ENCODE measurements around the gene ATL3. TPM values are rescaled to one million over a fixed set of nuclear protein-coding genes. Genes with fewer than 3 reads are reported as not detected.

Gene ATL3
- total RNA-seq, 1 experiment from 2014 or later = 24.0 TPM

- Mint-ChIP-seq H3K27ac (peak overlapping the region; percentile 6 to 15 (median 8); a peak in 3 of 7 replicates), H3K36me3 (ENCODE audit: insufficient read depth in 1 of 3, low read depth in 3 of 3) (peaks cover 1 to 21% (median 3%) of the 10 kb centered on the region in 3 experiments; a peak in 4 of 7 replicates), H3K27me3 (ENCODE audit: low read depth) (no peaks in the 10 kb centered on the region), H3K4me3 (peak overlapping the region; percentile 6 to 84), H3K4me1 (peaks cover 50 to 54% of the 10 kb centered on the region in 2 experiments), H3K9me3 (no peaks in the 10 kb centered on the region)
- Histone ChIP-seq H3K27me3 (ENCODE audit: insufficient read depth, low read length) (no peaks in the 10 kb centered on the region), H3K9me3 (ENCODE audit: control insufficient read depth, low read depth, low read length) (no peaks in the 10 kb centered on the region), H2BK120ac (ENCODE audit: low read depth, low read length, poor library complexity, severe bottlenecking) (no peak overlapping the region), H3K14ac (ENCODE audit: insufficient read depth, low read length) (no peak overlapping the region), H4K5ac (ENCODE audit: insufficient read length, low read depth, low read length) (no peak overlapping the region), H2BK15ac (ENCODE audit: low read depth, low read length) (no peak overlapping the region), H3K27ac (ENCODE audit: insufficient read length, low read depth, low read length) (no peak overlapping the region), H3K23me2 (ENCODE audit: insufficient read length, low read depth, low read length, poor library complexity, severe bottlenecking) (peaks cover 17% of the 10 kb centered on the region), H4K20me1 (ENCODE audit: control insufficient read depth, insufficient read depth, insufficient read length) (no peaks in the 10 kb centered on the region), H2BK5ac (ENCODE audit: insufficient read length, low read length) (no peak overlapping the region), H3K9ac (ENCODE audit: extremely low read depth, insufficient read length, low read length) (no peak overlapping the region), H2AK5ac (ENCODE audit: insufficient read length, low read length) (peak overlapping the region; percentile 43), H3K23ac (ENCODE audit: insufficient read length, low read depth, low read length) (no peak overlapping the region), H3K56ac (ENCODE audit: insufficient read length, low read depth, low read length) (no peak overlapping the region), H2BK20ac (ENCODE audit: low read depth, low read length, poor library complexity, severe bottlenecking) (no peak overlapping the region), H2BK12ac (ENCODE audit: insufficient read length, low read depth, low read length) (no peak overlapping the region), H3K79me2 (ENCODE audit: insufficient read depth, low read length) (peaks cover 28% of the 10 kb centered on the region; the same call in 1 of the 2 replicates), H3K79me1 (ENCODE audit: insufficient read depth, low read depth, low read length, poor library complexity, severe bottlenecking) (no peaks in the 10 kb centered on the region), H3K18ac (ENCODE audit: insufficient read length, low read depth, low read length) (no peak overlapping the region), H4K8ac (replicated peaks; ENCODE audit: insufficient read length, low read depth, low read length) (no peak overlapping the region), H3T11ph (ENCODE audit: low read length) (no peak overlapping the region), H4K91ac (ENCODE audit: insufficient read length, low read depth, low read length) (no peak overlapping the region), H3K4ac (ENCODE audit: low read depth, low read length) (no peak overlapping the region), H3K4me1 (ENCODE audit: insufficient read depth, low read length) (peaks cover 8% of the 10 kb centered on the region; the same call in 1 of the 2 replicates), H2AFZ (ENCODE audit: low read length) (no peak overlapping the region), H3K4me2 (ENCODE audit: insufficient read depth, insufficient read length, low read length) (peak overlapping the region; percentile 53)
- TF ChIP-seq CTCF (conservative IDR thresholded peaks at IDR 0.05) = peak; percentile 37
- WGBS (ENCODE audit: extremely low coverage, insufficient read length, low lambda C conversion rate) = no CpG with 5 or more reads among the region's 14 CpGs
- DNase-seq = peak; percentile 81
These were observed 60.4 kb downstream of the ATL3 start for GRCh38 chr11:63610604-63611394.

All from H9 (cell line).